ENCODE data around the gene CA7.

CA7 gene

DNA sequence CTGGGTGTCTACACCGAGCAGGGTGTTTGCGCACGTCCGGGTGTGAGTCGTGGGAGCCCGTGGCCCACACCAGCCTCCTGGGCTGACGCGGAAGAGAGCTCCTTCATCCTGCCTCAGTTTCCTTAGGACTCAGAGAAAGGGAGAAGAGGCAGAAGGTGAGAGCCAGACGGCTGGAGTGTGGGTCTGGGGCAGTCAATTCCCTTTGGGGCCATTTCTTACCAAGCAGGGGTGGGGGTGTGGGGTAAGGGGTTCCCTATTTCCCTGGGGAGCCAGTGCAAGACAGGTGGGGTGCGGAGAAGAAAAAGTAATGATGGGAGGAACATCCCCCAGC lies 831 bp downstream of the CA7 start:
- no peak for TF ChIP-seq POLR2AphosphoS5 (IDR thresholded peaks at IDR 0.05; ENCODE audit: low read depth)
- H3K4me3 ChIP-seq (replicated peaks; ENCODE audit: insufficient read depth, low read length): peak overlapping the region; percentile 22
- no peak overlapping the region for H3K27ac ChIP-seq (replicated peaks)
- DNase-seq (ENCODE audit: low read depth in 1 of 2, low spot score in 1 of 2): no peak
- H3K27me3 ChIP-seq (ENCODE audit: insufficient read depth, poor library complexity, severe bottlenecking): peaks cover 18% of the 10 kb centered on the region

DNA sequence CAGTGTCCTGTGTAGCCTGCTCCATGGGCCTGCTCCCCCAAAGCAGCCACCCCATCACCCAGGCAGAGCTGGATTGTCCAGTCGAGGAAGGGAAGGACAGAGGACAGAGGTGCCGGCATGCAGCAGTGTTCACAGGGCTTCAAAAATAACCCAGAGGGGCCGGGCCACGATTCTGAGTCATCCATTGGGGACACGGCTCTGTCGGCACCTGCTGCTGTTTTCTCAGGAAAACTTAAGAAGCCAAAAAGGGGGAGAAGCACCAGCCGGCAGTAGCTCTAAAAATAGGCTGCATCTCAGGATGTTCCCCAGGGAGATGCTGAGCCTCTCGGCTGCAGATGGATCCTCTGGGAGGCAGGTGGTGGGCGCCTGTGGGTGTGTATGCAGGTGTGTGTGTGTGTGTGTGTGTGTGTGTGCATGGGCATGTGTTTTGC lies 1.6 kb downstream of the CA7 start:
- peaks cover 18% of the 10 kb centered on the region for H3K27me3 ChIP-seq (ENCODE audit: insufficient read depth, poor library complexity, severe bottlenecking)
- H3K4me3 ChIP-seq (replicated peaks; ENCODE audit: insufficient read depth, low read length): no peak overlapping the region
- H3K27ac ChIP-seq (replicated peaks): no peak overlapping the region
- TF ChIP-seq, protein P1, sequence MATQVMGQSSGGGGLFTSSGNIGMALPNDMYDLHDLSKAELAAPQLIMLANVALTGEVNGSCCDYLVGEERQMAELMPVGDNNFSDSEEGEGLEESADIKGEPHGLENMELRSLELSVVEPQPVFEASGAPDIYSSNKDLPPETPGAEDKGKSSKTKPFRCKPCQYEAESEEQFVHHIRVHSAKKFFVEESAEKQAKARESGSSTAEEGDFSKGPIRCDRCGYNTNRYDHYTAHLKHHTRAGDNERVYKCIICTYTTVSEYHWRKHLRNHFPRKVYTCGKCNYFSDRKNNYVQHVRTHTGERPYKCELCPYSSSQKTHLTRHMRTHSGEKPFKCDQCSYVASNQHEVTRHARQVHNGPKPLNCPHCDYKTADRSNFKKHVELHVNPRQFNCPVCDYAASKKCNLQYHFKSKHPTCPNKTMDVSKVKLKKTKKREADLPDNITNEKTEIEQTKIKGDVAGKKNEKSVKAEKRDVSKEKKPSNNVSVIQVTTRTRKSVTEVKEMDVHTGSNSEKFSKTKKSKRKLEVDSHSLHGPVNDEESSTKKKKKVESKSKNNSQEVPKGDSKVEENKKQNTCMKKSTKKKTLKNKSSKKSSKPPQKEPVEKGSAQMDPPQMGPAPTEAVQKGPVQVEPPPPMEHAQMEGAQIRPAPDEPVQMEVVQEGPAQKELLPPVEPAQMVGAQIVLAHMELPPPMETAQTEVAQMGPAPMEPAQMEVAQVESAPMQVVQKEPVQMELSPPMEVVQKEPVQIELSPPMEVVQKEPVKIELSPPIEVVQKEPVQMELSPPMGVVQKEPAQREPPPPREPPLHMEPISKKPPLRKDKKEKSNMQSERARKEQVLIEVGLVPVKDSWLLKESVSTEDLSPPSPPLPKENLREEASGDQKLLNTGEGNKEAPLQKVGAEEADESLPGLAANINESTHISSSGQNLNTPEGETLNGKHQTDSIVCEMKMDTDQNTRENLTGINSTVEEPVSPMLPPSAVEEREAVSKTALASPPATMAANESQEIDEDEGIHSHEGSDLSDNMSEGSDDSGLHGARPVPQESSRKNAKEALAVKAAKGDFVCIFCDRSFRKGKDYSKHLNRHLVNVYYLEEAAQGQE (IDR thresholded peaks at IDR 0.05; ENCODE audit: insufficient replicate concordance, low read depth): no peak
- no peak for TF ChIP-seq SPI1 (IDR thresholded peaks at IDR 0.05; ENCODE audit: borderline replicate concordance, low read depth)
- DNase-seq (ENCODE audit: low read depth in 1 of 2, low spot score in 1 of 2): no peak

GRCh38 chr16:66846266-66846665 lies 2.1 kb downstream of the CA7 start:
- no peak overlapping the region for H3K4me3 ChIP-seq (replicated peaks; ENCODE audit: insufficient read depth, low read length)
- peaks cover 18% of the 10 kb centered on the region for H3K27me3 ChIP-seq (ENCODE audit: insufficient read depth, poor library complexity, severe bottlenecking)
- no peak for TF ChIP-seq CTCF (IDR thresholded peaks at IDR 0.05; ENCODE audit: insufficient read depth, low read length)
- no peak overlapping the region for H3K27ac ChIP-seq (replicated peaks)
- DNase-seq (ENCODE audit: low read depth in 1 of 2, low spot score in 1 of 2): no peak

DNA sequence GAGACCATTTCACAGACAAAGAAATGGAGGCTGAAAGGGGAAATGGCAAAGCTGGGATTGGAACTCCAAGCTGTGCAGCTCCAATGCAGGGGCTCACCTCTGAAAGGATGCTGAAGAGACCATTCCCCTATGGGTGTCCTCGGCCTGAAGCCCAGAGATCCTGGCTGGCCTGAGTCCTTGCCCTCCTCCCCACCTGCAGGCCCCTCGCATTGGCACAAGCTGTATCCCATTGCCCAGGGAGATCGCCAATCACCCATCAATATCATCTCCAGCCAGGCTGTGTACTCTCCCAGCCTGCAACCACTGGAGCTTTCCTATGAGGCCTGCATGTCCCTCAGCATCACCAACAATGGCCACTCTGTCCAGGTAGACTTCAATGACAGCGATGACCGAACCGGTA lies 2.6 kb downstream of the CA7 start:
- DNase-seq (ENCODE audit: low read depth in 1 of 2, low spot score in 1 of 2): no peak
- no peak for TF ChIP-seq SPI1 (IDR thresholded peaks at IDR 0.05; ENCODE audit: borderline replicate concordance, low read depth)
- TF ChIP-seq, protein P1 (IDR thresholded peaks at IDR 0.05; ENCODE audit: insufficient replicate concordance, low read depth): no peak
- no peak for TF ChIP-seq POLR2AphosphoS5 (IDR thresholded peaks at IDR 0.05; ENCODE audit: low read depth)
- no peak for TF ChIP-seq CTCF (IDR thresholded peaks at IDR 0.05; ENCODE audit: insufficient read depth, low read length)
- no peak for TF ChIP-seq GABPA (IDR thresholded peaks at IDR 0.05; ENCODE audit: low read depth)
- peaks cover 18% of the 10 kb centered on the region for H3K27me3 ChIP-seq (ENCODE audit: insufficient read depth, poor library complexity, severe bottlenecking)
- H3K27ac ChIP-seq (replicated peaks): no peak overlapping the region
- H3K4me3 ChIP-seq (replicated peaks; ENCODE audit: insufficient read depth, low read length): no peak overlapping the region

- H3K27me3 ChIP-seq (ENCODE audit: insufficient read depth, poor library complexity, severe bottlenecking): peaks cover 18% of the 10 kb centered on the region
- DNase-seq (ENCODE audit: low read depth in 1 of 2, low spot score in 1 of 2): no peak
- TF ChIP-seq SPI1 (IDR thresholded peaks at IDR 0.05; ENCODE audit: borderline replicate concordance, low read depth) (no peak), CTCF (IDR thresholded peaks at IDR 0.05; ENCODE audit: insufficient read depth, low read length) (no peak), GABPA (IDR thresholded peaks at IDR 0.05; ENCODE audit: low read depth) (no peak)
- TF ChIP-seq, protein P1 (IDR thresholded peaks at IDR 0.05; ENCODE audit: insufficient replicate concordance, low read depth): no peak
- no peak overlapping the region for H3K4me3 ChIP-seq (replicated peaks; ENCODE audit: insufficient read depth, low read length)
- no peak overlapping the region for H3K27ac ChIP-seq (replicated peaks)
Observed at GRCh38 chr16:66847533-66848067, 3.4 kb downstream of the CA7 start.
